Urinary bladder (tissue), 4 donors: ENCODE results near the gene SMARCA2. TPM values are rescaled to one million over a fixed set of nuclear protein-coding genes. Genes with fewer than 3 reads are reported as not detected.

Experiments
- DNase-seq: peaks from one replicate; pipeline ENCODE4 v3.0.0-alpha.2; 2015; ENCODE audit errors: extremely low spot score
- H3K27ac ChIP-seq: one replicate; pipeline ENCODE4 v1.5.1; 2013; ENCODE audit warnings: low read depth, mild to moderate bottlenecking, moderate library complexity
- H3K36me3 ChIP-seq: one replicate; pipeline ENCODE4 v1.6.1; 2013; ENCODE audit warnings: mild to moderate bottlenecking, moderate library complexity; ENCODE audit not compliant: insufficient read depth
- H3K4me1 ChIP-seq: one replicate; pipeline ENCODE4 v1.6.1; 2013; ENCODE audit warnings: mild to moderate bottlenecking, moderate library complexity; ENCODE audit not compliant: insufficient read depth
- H3K4me3 ChIP-seq: one replicate; pipeline ENCODE4 v1.5.1; 2013; ENCODE audit warnings: low read depth, low read length
- WGBS: extraction: QIAGEN DNeasy Blood & Tissue Kit; methylation state at CpG from one replicate; pipeline ENCODE4 v1.1.7; 2013; 5-methylcytosine and 5-hydroxymethylcytosine counted together
- polyA plus RNA-seq: library from polyadenylated mRNA; stranded (reverse); fragments of 200-250 nt; gene quantifications from one replicate; pipeline ENCODE4 v1.2.3, GENCODE V29; 2013
- total RNA-seq: library from RNA; depleted of rRNA; stranded (reverse); fragments of >200 nt; gene quantifications from one replicate; pipeline ENCODE4 v1.2.3, GENCODE V29; 2014
- donor health status: healthy with polysubstance abuse.
- donor health status: healthy.

SMARCA2 gene
- 183 TPM for total RNA-seq
- polyA plus RNA-seq, result 73.2 TPM

DNA sequence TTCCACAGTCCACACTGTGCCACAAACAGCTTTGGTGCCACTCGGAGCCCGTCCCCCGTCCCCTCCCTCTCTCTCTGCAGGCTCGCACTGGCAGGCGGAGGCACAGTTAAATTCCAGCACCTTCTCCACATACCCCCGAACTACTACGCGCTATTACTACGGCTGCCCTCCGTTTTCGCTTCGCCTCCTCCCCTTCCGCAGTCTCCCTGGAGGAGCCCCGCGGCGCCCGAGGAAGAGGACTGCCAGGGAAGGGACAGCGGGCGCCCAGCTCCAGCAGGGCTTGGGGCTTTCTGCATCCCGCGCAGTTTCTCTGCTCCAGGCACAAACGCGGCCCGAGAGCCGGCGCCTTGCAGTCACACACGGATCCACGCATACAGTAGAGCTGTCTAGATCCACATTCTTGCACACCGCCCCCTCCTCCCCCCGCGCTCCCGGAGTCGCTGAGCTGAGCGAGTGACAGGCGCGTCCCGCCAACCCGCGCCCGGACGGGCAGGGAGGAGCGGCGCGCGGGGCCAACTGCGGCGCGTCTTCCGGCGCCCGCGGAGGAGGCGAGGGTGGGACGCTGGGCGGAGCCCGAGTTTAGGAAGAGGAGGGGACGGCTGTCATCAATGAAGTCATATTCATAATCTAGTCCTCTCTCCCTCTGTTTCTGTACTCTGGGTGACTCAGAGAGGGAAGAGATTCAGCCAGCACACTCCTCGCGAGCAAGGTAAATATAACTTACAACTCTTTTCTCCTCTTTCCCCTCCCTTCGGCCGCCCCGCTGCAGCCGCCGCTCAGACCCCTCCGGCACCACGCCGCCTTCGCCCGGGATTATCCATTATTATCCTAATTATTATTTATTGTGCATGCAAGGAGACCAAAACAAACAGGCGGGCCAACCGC, at the start of gene SMARCA2:
Gene SMARCA2 (plus strand): TSS at position 652 of the 885 bp plus-strand sequence. CDS start 13,676 bp downstream, outside the sequence.
- under 1% methylated on average over 70 of the region's 71 CpGs for WGBS
- peak; percentile 94 for DNase-seq
- Histone ChIP-seq H3K4me3 (peak within 1 kb of the TSS; percentile 88), H3K36me3 (no peaks in the 10 kb centered on the region), H3K4me1 (no peaks in the 10 kb centered on the region), H3K27ac (peak within 1 kb of the TSS; percentile 96)

GRCh38 chr9:1966725-1967366, 48.3 kb upstream of the SMARCA2 start:
- H3K36me3 ChIP-seq, result no peaks in the 10 kb centered on the region
- 79% methylated on average over 9 of the region's 9 CpGs for WGBS

GRCh38 chr9:1969160-1969559, 46.0 kb upstream of the SMARCA2 start:
- WGBS, result 51% methylated on average over 1 of the region's 1 CpG
- Histone ChIP-seq H3K4me3 (no peak overlapping the region), H3K36me3 (no peaks in the 10 kb centered on the region), H3K27ac (no peak overlapping the region), H3K4me1 (no peaks in the 10 kb centered on the region)
- DNase-seq, result no peak

More at GRCh38 chr9:1966725-1967366, 48.3 kb upstream of the SMARCA2 start:
- Histone ChIP-seq H3K4me3 (no peak overlapping the region), H3K4me1 (no peaks in the 10 kb centered on the region), H3K27ac (no peak overlapping the region)
- no peak for DNase-seq

DNA sequence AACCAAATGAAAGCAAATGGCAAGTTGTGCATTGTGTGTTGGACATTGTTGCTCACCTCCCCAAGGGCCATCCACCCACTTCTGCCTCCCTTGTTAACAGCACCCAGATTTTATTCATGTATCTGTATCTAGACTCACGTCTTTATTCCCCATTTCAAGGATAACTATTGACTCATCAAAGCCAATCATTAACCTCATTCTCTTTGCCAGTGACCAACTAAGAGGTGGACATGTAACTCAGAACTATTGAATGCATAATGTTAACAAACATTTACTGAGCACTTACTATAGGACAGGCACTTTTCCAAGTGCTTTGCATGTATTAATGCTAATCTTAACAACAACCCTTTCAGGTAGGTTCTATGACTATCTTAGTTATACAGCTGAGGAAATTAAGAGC, 45.2 kb upstream of the SMARCA2 start:
- no peak overlapping the region for H3K4me3 ChIP-seq
- DNase-seq, result no peak
- WGBS, result 88% methylated on average over 1 of the region's 1 CpG
- H3K4me1 ChIP-seq, result no peaks in the 10 kb centered on the region
- H3K36me3 ChIP-seq, result no peaks in the 10 kb centered on the region
- H3K27ac ChIP-seq, result no peak overlapping the region

- H3K27ac ChIP-seq, result no peak overlapping the region
- H3K36me3 ChIP-seq, result no peaks in the 10 kb centered on the region
- H3K4me3 ChIP-seq, result no peak overlapping the region
- DNase-seq, result no peak
- no peaks in the 10 kb centered on the region for H3K4me1 ChIP-seq
These were observed 42.5 kb upstream of the SMARCA2 start for GRCh38 chr9:1972672-1973071.

DNA sequence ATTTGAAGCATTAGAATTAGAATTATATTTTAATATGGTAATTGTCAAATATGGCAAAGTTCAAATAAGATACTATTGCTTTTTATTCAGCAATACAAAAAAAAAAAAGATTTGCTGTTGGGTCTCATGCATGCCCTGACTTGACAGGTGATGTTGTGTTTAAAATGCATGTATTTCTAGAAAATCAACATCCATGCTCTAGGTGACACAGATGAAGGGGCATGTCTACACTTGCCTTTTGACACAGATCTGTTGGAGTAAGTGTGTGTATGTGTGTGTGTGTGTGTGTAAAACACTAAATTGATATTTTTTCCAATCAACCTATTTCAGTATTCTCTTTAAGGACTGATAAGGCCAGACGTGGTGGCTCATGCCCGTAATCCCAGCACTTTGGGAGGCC, 38.1 kb upstream of the SMARCA2 start:
- H3K36me3 ChIP-seq, result no peaks in the 10 kb centered on the region
- no peak overlapping the region for H3K27ac ChIP-seq
- no peaks in the 10 kb centered on the region for H3K4me1 ChIP-seq
- 76% methylated on average over 2 of the region's 2 CpGs for WGBS
- DNase-seq, result no peak
- no peak overlapping the region for H3K4me3 ChIP-seq

GRCh38 chr9:1978941-1979340, 36.2 kb upstream of the SMARCA2 start:
- WGBS, result 53% methylated on average over 5 of the region's 5 CpGs
- no peak overlapping the region for H3K27ac ChIP-seq
- H3K4me3 ChIP-seq, result no peak overlapping the region
- no peaks in the 10 kb centered on the region for H3K36me3 ChIP-seq
- H3K4me1 ChIP-seq, result no peaks in the 10 kb centered on the region
- DNase-seq, result no peak

DNA sequence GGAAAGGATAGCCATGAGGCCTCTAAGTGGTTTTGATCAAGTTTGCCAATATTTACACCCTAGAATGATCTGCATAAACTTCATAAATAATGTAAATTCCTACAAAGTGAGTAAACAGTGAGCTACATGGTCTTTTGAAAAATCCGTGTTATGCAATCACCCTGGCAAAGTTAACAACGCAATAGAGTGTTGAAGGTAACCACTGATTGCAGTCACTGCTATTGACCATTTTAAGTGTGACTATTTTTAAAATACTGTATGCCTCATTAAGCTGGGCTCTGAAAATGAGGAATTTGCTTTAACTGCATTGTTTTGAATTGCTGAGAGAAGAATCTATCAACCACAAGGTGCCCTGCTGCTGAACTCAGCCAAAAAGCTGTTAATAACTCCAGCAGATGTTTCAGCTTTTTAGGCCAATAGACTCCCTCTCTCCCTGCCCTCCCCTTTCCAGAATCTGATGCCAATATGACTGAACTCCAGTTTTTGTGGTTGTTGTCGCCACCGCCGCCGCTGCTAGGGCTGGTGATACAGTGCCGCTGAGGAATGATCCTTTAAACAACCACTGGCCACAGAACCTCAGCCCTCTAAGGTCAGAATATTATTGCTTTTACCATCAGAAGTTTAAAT, 35.3 kb upstream of the SMARCA2 start:
- 44% methylated on average over 7 of the region's 7 CpGs for WGBS
- DNase-seq, result no peak
- Histone ChIP-seq H3K4me1 (no peaks in the 10 kb centered on the region), H3K27ac (no peak overlapping the region), H3K4me3 (no peak overlapping the region), H3K36me3 (no peaks in the 10 kb centered on the region)

DNA sequence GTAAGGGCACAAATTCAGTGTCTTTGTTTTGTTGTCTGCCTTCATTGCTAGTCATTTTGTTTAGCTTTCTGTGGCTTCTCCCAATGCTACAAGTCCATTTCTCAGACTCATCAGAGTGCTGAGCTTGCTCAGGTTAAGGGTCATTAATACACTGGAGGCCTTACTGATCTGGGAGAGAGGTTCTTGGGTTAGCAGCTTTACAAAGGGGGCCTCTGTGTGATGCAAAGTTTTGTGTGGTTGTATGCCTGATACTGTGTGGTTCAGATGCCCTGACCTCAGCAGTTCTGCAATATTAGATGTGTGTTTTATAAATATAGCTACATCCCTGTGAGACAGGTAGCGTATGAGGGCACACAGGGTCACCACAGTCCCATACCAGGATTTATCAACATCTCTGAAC, 34.8 kb upstream of the SMARCA2 start:
- Histone ChIP-seq H3K27ac (no peak overlapping the region), H3K4me3 (no peak overlapping the region), H3K36me3 (no peaks in the 10 kb centered on the region), H3K4me1 (no peaks in the 10 kb centered on the region)
- WGBS, result 98% methylated on average over 1 of the region's 1 CpG
- DNase-seq, result no peak

DNA sequence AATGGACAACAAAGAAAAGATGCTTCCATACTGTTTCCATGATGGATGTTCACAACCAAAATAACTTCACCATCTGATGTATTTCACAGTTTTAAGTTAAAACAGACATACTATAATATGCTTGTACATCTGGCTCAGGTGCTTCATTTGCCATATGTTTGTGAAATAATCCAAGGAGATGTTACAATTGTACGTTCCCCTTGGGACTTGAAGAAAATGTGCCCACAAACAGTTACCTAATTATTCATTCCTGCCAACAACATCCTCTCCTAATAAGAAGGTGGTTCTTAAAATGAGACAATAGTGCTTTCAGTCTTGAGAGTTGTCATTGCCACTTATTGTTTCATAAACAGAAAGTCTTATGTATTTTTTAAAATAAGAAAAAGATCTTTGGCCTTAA, 33.1 kb upstream of the SMARCA2 start:
- WGBS, result 90% methylated on average over 1 of the region's 1 CpG
- no peak for DNase-seq
- no peaks in the 10 kb centered on the region for H3K36me3 ChIP-seq
- no peak overlapping the region for H3K4me3 ChIP-seq
- no peaks in the 10 kb centered on the region for H3K4me1 ChIP-seq
- H3K27ac ChIP-seq, result no peak overlapping the region

DNA sequence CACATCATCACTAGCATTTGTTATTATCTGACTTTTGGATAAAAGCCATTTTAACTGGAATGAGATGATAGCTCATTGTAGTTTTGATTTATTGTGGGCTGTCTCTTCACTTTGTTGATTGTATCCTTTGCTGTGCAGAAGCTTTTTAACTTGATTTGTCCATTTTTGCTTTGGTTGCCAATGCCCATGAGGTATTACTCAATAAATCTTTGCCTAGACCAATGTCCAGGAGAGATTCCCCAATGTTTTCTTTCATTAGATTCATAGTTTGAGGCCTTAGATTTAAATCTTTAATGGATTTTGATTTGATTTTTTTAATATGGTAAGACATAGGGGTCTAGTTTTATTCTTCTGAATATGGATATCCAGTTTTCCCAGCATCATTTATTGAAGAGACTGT, 28.8 kb upstream of the SMARCA2 start:
- Histone ChIP-seq H3K4me3 (no peak overlapping the region), H3K36me3 (no peaks in the 10 kb centered on the region), H3K4me1 (no peaks in the 10 kb centered on the region), H3K27ac (no peak overlapping the region)
- no peak for DNase-seq

DNA sequence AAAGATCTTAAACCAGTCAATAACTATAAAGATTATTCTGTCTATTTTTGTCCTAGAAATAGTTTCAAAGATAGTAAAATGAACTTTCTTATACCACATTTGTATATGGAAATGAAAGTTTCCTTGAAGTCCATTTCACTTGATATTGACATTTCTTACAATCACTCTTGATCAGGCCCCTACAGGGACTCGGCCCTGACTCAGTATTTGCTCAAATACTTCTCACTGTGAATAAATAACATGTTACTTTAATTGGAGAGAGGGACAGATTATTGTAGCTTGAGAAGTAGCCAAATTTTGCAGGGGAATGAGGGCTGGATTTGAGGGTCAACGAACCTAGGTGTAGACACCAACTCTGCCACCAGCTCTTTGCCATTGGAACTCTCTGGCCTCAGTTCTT, 25.6 kb upstream of the SMARCA2 start:
- Histone ChIP-seq H3K27ac (no peak overlapping the region), H3K36me3 (no peaks in the 10 kb centered on the region)
- WGBS, result 84% methylated on average over 2 of the region's 2 CpGs

GRCh38 chr9:1994180-1994579, 21.0 kb upstream of the SMARCA2 start:
- H3K4me1 ChIP-seq, result no peaks in the 10 kb centered on the region
- H3K36me3 ChIP-seq, result no peaks in the 10 kb centered on the region
- 81% methylated on average over 5 of the region's 5 CpGs for WGBS
- DNase-seq, result no peak
- H3K4me3 ChIP-seq, result no peak overlapping the region
- no peak overlapping the region for H3K27ac ChIP-seq

More for the DNA sequence above, 25.6 kb upstream of the SMARCA2 start:
- DNase-seq, result no peak
- H3K4me3 ChIP-seq, result no peak overlapping the region
- no peaks in the 10 kb centered on the region for H3K4me1 ChIP-seq

DNA sequence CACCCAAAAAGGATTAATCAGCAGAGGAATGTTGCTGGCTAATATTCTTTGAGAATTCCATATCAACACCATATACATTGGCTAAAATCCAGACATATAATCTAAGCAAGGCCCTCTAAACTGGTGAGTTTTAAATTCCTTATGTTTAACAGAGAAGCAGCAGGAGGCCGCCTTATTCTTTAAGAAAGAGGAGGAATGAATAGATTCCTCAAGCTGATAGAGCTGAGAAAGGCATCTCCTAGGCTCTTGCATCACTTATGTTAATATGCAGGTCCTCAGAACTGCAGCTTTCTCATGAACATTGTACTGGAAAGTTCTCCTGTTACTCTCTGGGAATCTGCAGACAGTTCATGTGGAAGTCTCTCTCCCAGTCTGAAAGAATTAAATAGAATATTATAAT, 20.1 kb upstream of the SMARCA2 start:
- no peak overlapping the region for H3K4me3 ChIP-seq
- H3K4me1 ChIP-seq, result no peaks in the 10 kb centered on the region
- H3K27ac ChIP-seq, result no peak overlapping the region
- 80% methylated on average over 1 of the region's 1 CpG for WGBS
- no peaks in the 10 kb centered on the region for H3K36me3 ChIP-seq
- DNase-seq, result no peak
